Endothelial cell of umbilical vein (primary cell): ENCODE results near the gene C4orf54. TPM values are rescaled to one million over a fixed set of nuclear protein-coding genes. Genes with fewer than 3 reads are reported as not detected.

Source experiments
- BruUV-seq: library from RNA; stranded (reverse); fragments of 400-500 nt; replicated peaks from 2 replicates; lab custom pipeline; 2021; lab: Mats Ljungman, UMichigan
- CTCF ChIA-PET: fragments of 300-600, 350-600 bp; sonication (Branson Sonifier 250); formaldehyde crosslinking; loops from one replicate; lab custom pipeline; 2021; ENCODE audit warnings: antibody characterized with exemption, inconsistent platforms; lab: Charles Lee
- POLR2A ChIA-PET: fragments of 300-600, 350-600 bp; sonication (Branson Sonifier 250); formaldehyde crosslinking; loops from one replicate; lab custom pipeline; 2021; ENCODE audit warnings: antibody characterized with exemption, inconsistent platforms; lab: Charles Lee
- DNase-seq: peaks from one replicate; pipeline ENCODE4 v3.0.0-alpha.2; 2011; ENCODE audit warnings: low read depth, low spot score
- FAIRE-seq: peaks from 2 replicates; lab custom pipeline; 2011; peaks lifted over from hg19 to GRCh38; lab: Jason Lieb, UNC
- H2AFZ ChIP-seq: 2 replicates; pipeline ENCODE4 v1.6.0; 2012; ENCODE audit warnings: low read depth, low read length, control low read depth, inconsistent platforms
- H3K27ac ChIP-seq: 2 replicates; pipeline ENCODE4 v1.5.1; 2011; ENCODE audit warnings: low read depth, mild to moderate bottlenecking, control low read depth, low read length, moderate library complexity; ENCODE audit not compliant: insufficient read depth
- H3K27me3 ChIP-seq, 2 experiments: 2 replicates each; pipeline versions ENCODE4 v1.6.0 to v1.6.1; 2011; ENCODE audit warnings: low read length in 2 of 2, mixed read lengths in 1 of 2; ENCODE audit not compliant: control insufficient read depth in 2 of 2, insufficient read depth in 2 of 2
- H3K36me3 ChIP-seq, 2 experiments: 2 replicates in 1 of 2; 3 replicates in 1 of 2; pipeline ENCODE4 v1.5.1; 2011; ENCODE audit warnings: low read length in 2 of 2, mild to moderate bottlenecking in 1 of 2, moderate library complexity in 1 of 2; ENCODE audit not compliant: control insufficient read depth in 2 of 2, insufficient read depth in 2 of 2; ENCODE audit errors: extremely low read depth in 1 of 2
- H3K4me1 ChIP-seq: 3 replicates; pipeline ENCODE4 v1.5.1; 2011; ENCODE audit warnings: mild to moderate bottlenecking, low read length; ENCODE audit not compliant: control insufficient read depth, insufficient read depth; ENCODE audit errors: extremely low read depth
- H3K4me2 ChIP-seq: 2 replicates; pipeline ENCODE4 v1.6.1; 2011; ENCODE audit warnings: low read length, control low read depth, mixed read lengths; ENCODE audit not compliant: insufficient read depth
- H3K4me3 ChIP-seq, 3 experiments: fragments of 200-600 bp in 1 of 3; sonication (generic), shearing (Covaris generic) in 1 of 3; replicated peaks in 1 of 3; 2 replicates each; pipeline ENCODE4 v1.5.1; 2011 to 2016; ENCODE audit warnings: control low read depth in 3 of 3, low read length in 3 of 3, mild to moderate bottlenecking in 2 of 3, inconsistent platforms in 1 of 3, low read depth in 1 of 3, moderate library complexity in 1 of 3; ENCODE audit not compliant: insufficient read depth in 1 of 3
- H3K79me2 ChIP-seq: 2 replicates; pipeline ENCODE4 v1.6.0; 2012; ENCODE audit warnings: low read length, inconsistent platforms; ENCODE audit not compliant: control insufficient read depth, insufficient read depth
- H3K9ac ChIP-seq: replicated peaks from 2 replicates; pipeline ENCODE3; 2011; ENCODE audit warnings: low read length, control low read depth; ENCODE audit not compliant: insufficient read depth; ENCODE audit errors: extremely low read depth
- H3K9me1 ChIP-seq: replicated peaks from 3 replicates; pipeline ENCODE4 v1.6.0; 2011; ENCODE audit warnings: mild to moderate bottlenecking, low read length; ENCODE audit not compliant: control insufficient read depth, insufficient read depth; ENCODE audit errors: extremely low read depth
- H3K9me3 ChIP-seq: replicated peaks from 2 replicates; pipeline ENCODE4 v1.5.1; 2012; ENCODE audit warnings: low read length, inconsistent platforms; ENCODE audit not compliant: control insufficient read depth, insufficient read depth
- H4K20me1 ChIP-seq: replicated peaks from 2 replicates; pipeline ENCODE3; 2011; ENCODE audit warnings: mild to moderate bottlenecking, low read length; ENCODE audit not compliant: control insufficient read depth, insufficient read depth; ENCODE audit errors: extremely low read depth
- CTCF ChIP-seq, 2 donors: IDR thresholded peaks; 1 replicate in 1 of 2; 2 replicates in 1 of 2; pipeline ENCODE4 v1.5.1; 2011; ENCODE audit warnings: low read length in 2 of 2, mild to moderate bottlenecking in 2 of 2, moderate library complexity in 2 of 2, control low read depth in 1 of 2, inconsistent platforms in 1 of 2, low read depth in 1 of 2; ENCODE audit not compliant: insufficient read depth in 1 of 2; ENCODE audit errors: extremely low read depth in 1 of 2
- EZH2 ChIP-seq: IDR thresholded peaks from 2 replicates; pipeline ENCODE4 v1.6.1; 2012; ENCODE audit warnings: borderline replicate concordance, low read depth, mild to moderate bottlenecking, moderate library complexity, low read length, inconsistent platforms; ENCODE audit not compliant: severe bottlenecking
- FOS ChIP-seq: IDR thresholded peaks from 2 replicates; pipeline ENCODE4 v1.6.1; 2011; ENCODE audit warnings: mild to moderate bottlenecking, low read length, moderate library complexity, borderline replicate concordance; ENCODE audit not compliant: insufficient read depth
- GATA2 ChIP-seq: IDR thresholded peaks from 2 replicates; pipeline ENCODE4 v1.7.0; 2011; ENCODE audit warnings: low read depth, mild to moderate bottlenecking, moderate library complexity, mixed read lengths, low read length; ENCODE audit not compliant: insufficient read length, insufficient read depth
- JUN ChIP-seq: IDR thresholded peaks from 2 replicates; pipeline ENCODE4 v1.6.1; 2011; ENCODE audit warnings: borderline replicate concordance, low read depth; ENCODE audit not compliant: insufficient read length, insufficient read depth
- MAX ChIP-seq: IDR thresholded peaks from 2 replicates; pipeline ENCODE4 v1.6.1; 2011; ENCODE audit not compliant: insufficient read depth, insufficient read length
- MYC ChIP-seq: IDR thresholded peaks from one replicate; pipeline ENCODE4 v1.6.1; 2011; ENCODE audit warnings: mild to moderate bottlenecking, low read depth, low read length
- POLR2A ChIP-seq: IDR thresholded peaks from 2 replicates; pipeline ENCODE4 v1.6.1; 2012; ENCODE audit warnings: low read depth, mild to moderate bottlenecking, control low read depth, low read length
- POLR2AphosphoS5 ChIP-seq: IDR thresholded peaks from 2 replicates; pipeline ENCODE4 v1.6.1; 2012; ENCODE audit warnings: low read depth, mild to moderate bottlenecking, control low read depth, low read length, moderate library complexity; ENCODE audit not compliant: insufficient read depth
- dilution Hi-C: fragments of 300-500 bp; cut with MboI; formaldehyde crosslinking; loops from one replicate; pipeline ENCODE4 v1.15.0; 2019; ENCODE audit warnings: low sequenced_read_pairs; ENCODE audit not compliant: extremely low pct_ligation_motif_present
- intact Hi-C: fragments of 100-400 bp; cut with micrococcal nuclease; formaldehyde crosslinking; loops from one replicate; pipeline ENCODE4 v1.10.0; 2022
- polyA plus RNA-seq, 4 experiments: library from polyadenylated mRNA; depleted of rRNA in 3 of 4; stranded (reverse) in 3 of 4; unstranded in 1 of 4; fragments of >200 nt; gene quantifications; 2 replicates each; pipeline versions ENCODE4 v1.2.1 to v1.2.3, GENCODE V29; 2011 to 2012; ENCODE audit warnings: missing spikeins in 1 of 4
- total RNA-seq: library from RNA; stranded (reverse); gene quantifications from 2 replicates; pipeline ENCODE4 v1.2.3, GENCODE V29; 2021

C4orf54 gene
- total and polyA plus RNA-seq, 2 donors (not counting 3 experiments of a cell fraction or from before 2014, with no cell fraction given) = not detected

- FAIRE-seq = no peak
Measured at GRCh38 chr4:99665983-99666382, 8.4 kb upstream of the C4orf54 start.

More at GRCh38 chr4:99665983-99666382, 8.4 kb upstream of the C4orf54 start:
- Histone ChIP-seq H3K27ac (no peak overlapping the region), H4K20me1 (no peaks in the 10 kb centered on the region), H3K4me2 (no peak overlapping the region), H3K27me3 (no peaks in the 10 kb centered on the region), H3K9me1 (no peaks in the 10 kb centered on the region), H3K4me3 (no peak overlapping the region), H3K36me3 (no peaks in the 10 kb centered on the region), H3K9me3 (no peaks in the 10 kb centered on the region), H2AFZ (no peak overlapping the region), H3K9ac (no peak overlapping the region), H3K79me2 (no peaks in the 10 kb centered on the region), H3K4me1 (no peaks in the 10 kb centered on the region)
- ChIA-PET POLR2A (no interaction called here), CTCF (no interaction called here)
- intact Hi-C loops = no loop called here
- BruUV-seq = no TSS peak
- no peak for DNase-seq
- dilution Hi-C loops = no loop called here
- TF ChIP-seq EZH2 (no peak), POLR2AphosphoS5 (no peak), FOS (no peak), MAX (no peak), JUN (no peak), POLR2A (no peak), CTCF (IDR thresholded peaks at IDR 0.05; ENCODE audit: extremely low read depth in 1 of 2, insufficient read depth in 1 of 2, low read depth in 1 of 2, low read length in 2 of 2) (no peak), GATA2 (no peak), MYC (no peak)
